GM23338 (cell line): ENCODE results near the gene POM121L2. TPM values are rescaled to one million over a fixed set of nuclear protein-coding genes. Genes with fewer than 3 reads are reported as not detected.

Source experiments
- ATAC-seq: fragments of 200-7000 bp; cut with Tn5 transposase; 3 replicates; pipeline ENCODE4 v1.9.1; 2020
- DNase-seq: peaks from one replicate; pipeline ENCODE4 v3.0.0-alpha.2; 2015; ENCODE audit warnings: low spot score
- H2AFZ ChIP-seq: fragments of 200-600 bp; sonication (generic); 2 replicates; pipeline ENCODE4 v1.8.0; 2016; ENCODE audit warnings: antibody characterized with exemption, mild to moderate bottlenecking, moderate library complexity
- H3F3A ChIP-seq: fragments of 200-600 bp; sonication (generic); replicated peaks from 2 replicates; pipeline ENCODE4 v1.8.0; 2017; ENCODE audit warnings: antibody characterized with exemption, mixed run types, low read depth
- H3K27ac ChIP-seq: fragments of 200-600 bp; sonication (generic); 2 replicates; pipeline ENCODE4 v1.6.1; 2016; ENCODE audit warnings: low read depth
- H3K27me3 ChIP-seq: fragments of 200-600 bp; sonication (generic); 2 replicates; pipeline ENCODE4 v1.8.0; 2016; ENCODE audit warnings: mild to moderate bottlenecking, mixed run types, moderate library complexity; ENCODE audit not compliant: insufficient read depth
- H3K36me3 ChIP-seq: fragments of 200-600 bp; sonication (generic); 2 replicates; pipeline ENCODE4 v1.8.0; 2016; ENCODE audit warnings: mild to moderate bottlenecking; ENCODE audit not compliant: insufficient read depth
- H3K4me1 ChIP-seq: fragments of 200-600 bp; sonication (generic); 2 replicates; pipeline ENCODE4 v1.8.0; 2016; ENCODE audit warnings: mild to moderate bottlenecking, moderate library complexity; ENCODE audit not compliant: insufficient read depth
- H3K4me2 ChIP-seq: fragments of 200-600 bp; sonication (generic); 2 replicates; pipeline ENCODE4 v1.7.1; 2017; ENCODE audit warnings: mixed run types
- H3K4me3 ChIP-seq: fragments of 200-600 bp; sonication (generic); 2 replicates; pipeline ENCODE4 v1.6.1; 2016; ENCODE audit warnings: mixed run types
- H3K79me2 ChIP-seq: fragments of 200-600 bp; sonication (generic); replicated peaks from 2 replicates; pipeline ENCODE4 v1.8.0; 2017; ENCODE audit warnings: mild to moderate bottlenecking; ENCODE audit not compliant: insufficient read depth
- H3K9me2 ChIP-seq: fragments of 200-600 bp; sonication (generic); 2 replicates; pipeline ENCODE4 v1.8.0; 2017; ENCODE audit not compliant: insufficient read depth
- H4K20me1 ChIP-seq: fragments of 200-600 bp; sonication (generic); replicated peaks from 2 replicates; pipeline ENCODE4 v1.8.0; 2017; ENCODE audit warnings: mild to moderate bottlenecking; ENCODE audit not compliant: insufficient read depth
- H3K27ac Mint-ChIP-seq: 2 replicates; pipeline ENCODE4 v1.8.0; 2020; ENCODE audit warnings: inconsistent platforms, mild to moderate bottlenecking, moderate library complexity, mixed read lengths
- H3K27me3 Mint-ChIP-seq: 3 replicates; pipeline ENCODE4 v1.8.0; 2022; ENCODE audit warnings: low read depth, mild to moderate bottlenecking, moderate library complexity, mixed read lengths, inconsistent platforms; ENCODE audit not compliant: insufficient read depth, poor library complexity
- H3K36me3 Mint-ChIP-seq: 3 replicates; pipeline ENCODE4 v1.8.0; 2021; ENCODE audit warnings: low read depth, mild to moderate bottlenecking, inconsistent platforms, moderate library complexity, mixed read lengths
- H3K4me1 Mint-ChIP-seq: 3 replicates; pipeline ENCODE4 v1.8.0; 2020; ENCODE audit warnings: mild to moderate bottlenecking, inconsistent platforms, mixed read lengths
- H3K4me3 Mint-ChIP-seq: 3 replicates; pipeline ENCODE4 v1.8.0; 2021; ENCODE audit warnings: moderate library complexity, mild to moderate bottlenecking, inconsistent platforms, mixed read lengths
- H3K9me3 Mint-ChIP-seq: 3 replicates; pipeline ENCODE4 v1.8.0; 2020; ENCODE audit warnings: moderate library complexity, mild to moderate bottlenecking, inconsistent platforms, mixed read lengths
- EZH2phosphoT487 ChIP-seq: fragments of 200-600 bp; sonication (generic); IDR thresholded peaks from one replicate; pipeline ENCODE4 v1.8.1; 2018; ENCODE audit warnings: antibody characterized with exemption; ENCODE audit not compliant: unreplicated experiment
- JUNB ChIP-seq: IDR thresholded peaks from one replicate; pipeline ENCODE4 v1.6.1; 2016; ENCODE audit warnings: antibody characterized with exemption; ENCODE audit not compliant: unreplicated experiment
- NANOG ChIP-seq: IDR thresholded peaks from 2 replicates; pipeline ENCODE4 v1.6.1; 2016; ENCODE audit warnings: antibody characterized with exemption, borderline replicate concordance
- POLR2AphosphoS5 ChIP-seq: IDR thresholded peaks from 2 replicates; pipeline ENCODE4 v1.6.1; 2016; ENCODE audit warnings: antibody characterized with exemption, low read depth
- STAT1 ChIP-seq: IDR thresholded peaks from one replicate; pipeline ENCODE4 v1.6.1; 2016; ENCODE audit warnings: antibody characterized with exemption; ENCODE audit not compliant: unreplicated experiment
- ZNF114 ChIP-seq: fragments of 250-450 bp; sonication (Bioruptor Pico); IDR thresholded peaks from 2 replicates; pipeline ENCODE4 v1.5.0; 2020; ENCODE audit warnings: mild to moderate bottlenecking, moderate library complexity
- polyA plus RNA-seq: library from polyadenylated mRNA; unstranded; fragments of >200 nt; fragmentation: Nextera tagmentation; extraction: Ambion mirVana; gene quantifications from 2 replicates; pipeline ENCODE4 v1.2.1, GENCODE V29; 2016
- total RNA-seq: library from RNA; depleted of rRNA; stranded (reverse); fragments of >200 nt; shearing (Covaris generic); gene quantifications from 2 replicates; pipeline ENCODE4 v1.2.3, GENCODE V29; 2014
- TF ChIP-seq, protein P1 (sequence below), 2 experiments: fragments of 200-600 bp in 1 of 2; sonication (generic) in 1 of 2; conservative IDR thresholded peaks; 2 replicates each; pipeline versions ENCODE4 v1.5.1 to v1.6.1; 2016 to 2017; ENCODE audit warnings: antibody characterized with exemption in 2 of 2, low read depth in 2 of 2, mild to moderate bottlenecking in 2 of 2, moderate library complexity in 1 of 2
- TF ChIP-seq, protein P2 (sequence below): IDR thresholded peaks from one replicate; pipeline ENCODE4 v1.6.1; 2018; ENCODE audit warnings: antibody characterized with exemption; ENCODE audit not compliant: unreplicated experiment
- TF ChIP-seq, protein P3 (sequence below): IDR thresholded peaks from 2 replicates; pipeline ENCODE4 v1.6.1; 2016; ENCODE audit warnings: antibody characterized with exemption

POM121L2 gene
- total and polyA plus RNA-seq, 2 experiments from 2014 or later: 0.07 to 0.13 TPM

DNA sequence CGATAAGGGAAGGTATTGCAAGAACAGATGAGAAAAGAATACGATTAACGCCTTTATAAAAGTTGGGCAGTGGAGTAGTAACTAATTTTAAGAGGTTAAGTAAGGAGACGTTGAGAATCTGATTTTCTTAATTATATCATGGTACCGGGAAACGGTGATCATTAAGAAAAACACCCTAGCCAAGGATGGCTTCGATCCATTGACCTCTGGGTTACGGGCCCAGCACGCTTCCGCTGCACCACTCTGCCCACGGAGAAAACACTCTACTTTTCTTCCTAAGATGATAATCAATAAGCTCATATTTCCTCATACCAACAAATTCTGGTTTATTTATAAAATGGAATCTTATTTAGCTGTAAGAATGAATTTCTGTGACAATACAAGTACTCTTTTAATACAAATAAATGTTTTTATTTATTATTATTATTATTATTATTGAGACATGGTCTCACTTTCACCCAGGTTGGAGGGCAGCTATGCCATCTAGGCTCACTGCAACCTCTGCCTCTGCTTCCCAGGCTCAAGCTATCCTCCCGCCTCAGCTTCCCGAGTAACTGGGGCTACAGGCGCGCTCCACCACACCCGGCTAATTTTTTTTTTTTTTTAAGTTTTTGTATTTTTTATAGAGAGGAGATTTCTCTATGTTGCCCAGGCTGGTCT lies 8.3 kb downstream of the POM121L2 start:
- peak overlapping the region; percentile 58 for H3K4me3 ChIP-seq
- ATAC-seq (peak; percentile 83), DNase-seq (peak; percentile 64)
- Mint-ChIP-seq H3K36me3 (peaks cover 2% of the 10 kb centered on the region; the same call in 1 of the 3 replicates), H3K27me3 (peaks cover 10% of the 10 kb centered on the region), H3K9me3 (peaks cover 3% of the 10 kb centered on the region; the same call in 2 of the 3 replicates), H3K27ac (no peak overlapping the region), H3K4me1 (peaks cover 4% of the 10 kb centered on the region; the same call in 1 of the 3 replicates), H3K4me3 (peak overlapping the region; percentile 67)
- no peak overlapping the region for H2AFZ ChIP-seq
- H3K27me3 ChIP-seq: peaks cover 22% of the 10 kb centered on the region
- no peak overlapping the region for H3K27ac ChIP-seq
- no peak for TF ChIP-seq POLR2AphosphoS5
- TF ChIP-seq ZNF114 (CRISPR knock-in tag): no peak
- TF ChIP-seq EZH2phosphoT487: no peak
- TF ChIP-seq, protein P1, sequence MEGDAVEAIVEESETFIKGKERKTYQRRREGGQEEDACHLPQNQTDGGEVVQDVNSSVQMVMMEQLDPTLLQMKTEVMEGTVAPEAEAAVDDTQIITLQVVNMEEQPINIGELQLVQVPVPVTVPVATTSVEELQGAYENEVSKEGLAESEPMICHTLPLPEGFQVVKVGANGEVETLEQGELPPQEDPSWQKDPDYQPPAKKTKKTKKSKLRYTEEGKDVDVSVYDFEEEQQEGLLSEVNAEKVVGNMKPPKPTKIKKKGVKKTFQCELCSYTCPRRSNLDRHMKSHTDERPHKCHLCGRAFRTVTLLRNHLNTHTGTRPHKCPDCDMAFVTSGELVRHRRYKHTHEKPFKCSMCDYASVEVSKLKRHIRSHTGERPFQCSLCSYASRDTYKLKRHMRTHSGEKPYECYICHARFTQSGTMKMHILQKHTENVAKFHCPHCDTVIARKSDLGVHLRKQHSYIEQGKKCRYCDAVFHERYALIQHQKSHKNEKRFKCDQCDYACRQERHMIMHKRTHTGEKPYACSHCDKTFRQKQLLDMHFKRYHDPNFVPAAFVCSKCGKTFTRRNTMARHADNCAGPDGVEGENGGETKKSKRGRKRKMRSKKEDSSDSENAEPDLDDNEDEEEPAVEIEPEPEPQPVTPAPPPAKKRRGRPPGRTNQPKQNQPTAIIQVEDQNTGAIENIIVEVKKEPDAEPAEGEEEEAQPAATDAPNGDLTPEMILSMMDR (conservative IDR thresholded peaks at IDR 0.05; ENCODE audit: low read depth in 2 of 2): no peak
- TF ChIP-seq, protein P2, sequence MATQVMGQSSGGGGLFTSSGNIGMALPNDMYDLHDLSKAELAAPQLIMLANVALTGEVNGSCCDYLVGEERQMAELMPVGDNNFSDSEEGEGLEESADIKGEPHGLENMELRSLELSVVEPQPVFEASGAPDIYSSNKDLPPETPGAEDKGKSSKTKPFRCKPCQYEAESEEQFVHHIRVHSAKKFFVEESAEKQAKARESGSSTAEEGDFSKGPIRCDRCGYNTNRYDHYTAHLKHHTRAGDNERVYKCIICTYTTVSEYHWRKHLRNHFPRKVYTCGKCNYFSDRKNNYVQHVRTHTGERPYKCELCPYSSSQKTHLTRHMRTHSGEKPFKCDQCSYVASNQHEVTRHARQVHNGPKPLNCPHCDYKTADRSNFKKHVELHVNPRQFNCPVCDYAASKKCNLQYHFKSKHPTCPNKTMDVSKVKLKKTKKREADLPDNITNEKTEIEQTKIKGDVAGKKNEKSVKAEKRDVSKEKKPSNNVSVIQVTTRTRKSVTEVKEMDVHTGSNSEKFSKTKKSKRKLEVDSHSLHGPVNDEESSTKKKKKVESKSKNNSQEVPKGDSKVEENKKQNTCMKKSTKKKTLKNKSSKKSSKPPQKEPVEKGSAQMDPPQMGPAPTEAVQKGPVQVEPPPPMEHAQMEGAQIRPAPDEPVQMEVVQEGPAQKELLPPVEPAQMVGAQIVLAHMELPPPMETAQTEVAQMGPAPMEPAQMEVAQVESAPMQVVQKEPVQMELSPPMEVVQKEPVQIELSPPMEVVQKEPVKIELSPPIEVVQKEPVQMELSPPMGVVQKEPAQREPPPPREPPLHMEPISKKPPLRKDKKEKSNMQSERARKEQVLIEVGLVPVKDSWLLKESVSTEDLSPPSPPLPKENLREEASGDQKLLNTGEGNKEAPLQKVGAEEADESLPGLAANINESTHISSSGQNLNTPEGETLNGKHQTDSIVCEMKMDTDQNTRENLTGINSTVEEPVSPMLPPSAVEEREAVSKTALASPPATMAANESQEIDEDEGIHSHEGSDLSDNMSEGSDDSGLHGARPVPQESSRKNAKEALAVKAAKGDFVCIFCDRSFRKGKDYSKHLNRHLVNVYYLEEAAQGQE: no peak
- TF ChIP-seq JUNB: no peak
- TF ChIP-seq, protein P3, sequence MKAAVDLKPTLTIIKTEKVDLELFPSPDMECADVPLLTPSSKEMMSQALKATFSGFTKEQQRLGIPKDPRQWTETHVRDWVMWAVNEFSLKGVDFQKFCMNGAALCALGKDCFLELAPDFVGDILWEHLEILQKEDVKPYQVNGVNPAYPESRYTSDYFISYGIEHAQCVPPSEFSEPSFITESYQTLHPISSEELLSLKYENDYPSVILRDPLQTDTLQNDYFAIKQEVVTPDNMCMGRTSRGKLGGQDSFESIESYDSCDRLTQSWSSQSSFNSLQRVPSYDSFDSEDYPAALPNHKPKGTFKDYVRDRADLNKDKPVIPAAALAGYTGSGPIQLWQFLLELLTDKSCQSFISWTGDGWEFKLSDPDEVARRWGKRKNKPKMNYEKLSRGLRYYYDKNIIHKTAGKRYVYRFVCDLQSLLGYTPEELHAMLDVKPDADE: no peak
- TF ChIP-seq STAT1: no peak
- TF ChIP-seq NANOG: no peak
- H3K4me2 ChIP-seq: peak overlapping the region; percentile 78
- H4K20me1 ChIP-seq: no peaks in the 10 kb centered on the region
- H3K36me3 ChIP-seq: no peaks in the 10 kb centered on the region
- H3K9me2 ChIP-seq: no peaks in the 10 kb centered on the region
- H3F3A ChIP-seq: peaks cover 5% of the 10 kb centered on the region; the same call in 1 of the 2 replicates
- no peaks in the 10 kb centered on the region for H3K79me2 ChIP-seq
- no peaks in the 10 kb centered on the region; the same call in 1 of the 2 replicates for H3K4me1 ChIP-seq
